Measurements from ENCODE around the gene APBB2.

Gene APBB2

DNA sequence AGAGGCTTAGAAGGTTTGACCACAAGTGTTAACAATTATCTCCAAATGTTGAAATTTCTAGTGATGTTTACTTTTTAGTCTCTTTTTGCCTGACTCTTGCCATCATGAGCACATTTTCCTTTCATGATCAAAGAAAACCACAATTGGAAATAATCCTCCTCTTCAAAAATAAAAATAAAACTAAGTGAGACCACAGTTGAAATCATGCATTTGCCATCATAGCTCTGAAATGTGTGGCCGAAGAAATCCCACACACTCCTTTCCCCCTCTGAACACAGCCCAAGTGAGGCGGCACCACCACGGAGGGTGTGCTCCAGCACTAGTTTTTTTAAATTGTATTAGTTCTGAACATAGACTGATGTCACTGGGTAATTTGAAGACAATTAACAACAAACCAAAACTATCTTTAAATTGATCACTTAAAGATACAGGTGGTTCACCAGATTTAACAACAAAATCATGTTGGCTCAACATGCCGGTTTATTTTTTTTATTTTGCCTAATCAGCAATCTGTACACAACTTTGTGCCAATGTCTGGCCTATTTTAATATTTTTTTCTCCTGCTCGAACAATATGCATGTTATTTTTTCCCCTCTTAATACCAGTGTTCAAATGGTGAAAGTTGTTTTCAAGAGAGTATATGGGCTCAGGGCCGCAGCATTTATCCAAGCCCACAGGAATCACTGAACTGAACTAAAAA, 17.6 kb downstream of the APBB2 start:
- DNase-seq (ENCODE audit: low spot score): no peak
- no peak for FAIRE-seq

- DNase-seq (ENCODE audit: low spot score) (no peak), FAIRE-seq (no peak)
These were observed 22.2 kb downstream of the APBB2 start for GRCh38 chr4:41192136-41192535.

DNA sequence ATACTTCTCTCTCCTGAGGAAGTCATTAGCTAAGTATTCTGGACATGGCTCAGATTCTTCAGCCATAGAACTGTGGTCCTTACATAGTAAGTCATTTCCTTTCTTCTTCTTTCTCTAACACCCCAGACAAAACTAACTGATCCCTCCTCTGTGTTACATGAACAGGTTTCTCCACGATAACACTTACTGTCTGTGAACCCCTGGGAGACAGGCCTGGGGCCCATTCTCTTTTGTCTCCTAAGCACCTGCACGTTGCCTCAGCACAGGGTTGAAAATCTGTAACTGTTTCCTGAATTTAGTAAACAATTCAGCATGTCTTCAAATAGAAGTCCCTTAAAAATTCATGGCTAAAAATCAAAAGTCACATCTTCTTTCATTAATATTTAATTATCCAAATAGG, 24.7 kb downstream of the APBB2 start:
- no peak for FAIRE-seq
- no peak for DNase-seq (ENCODE audit: low spot score)

GRCh38 chr4:41189076-41189475, 25.3 kb downstream of the APBB2 start:
- DNase-seq (ENCODE audit: low spot score): no peak
- FAIRE-seq: no peak

DNA sequence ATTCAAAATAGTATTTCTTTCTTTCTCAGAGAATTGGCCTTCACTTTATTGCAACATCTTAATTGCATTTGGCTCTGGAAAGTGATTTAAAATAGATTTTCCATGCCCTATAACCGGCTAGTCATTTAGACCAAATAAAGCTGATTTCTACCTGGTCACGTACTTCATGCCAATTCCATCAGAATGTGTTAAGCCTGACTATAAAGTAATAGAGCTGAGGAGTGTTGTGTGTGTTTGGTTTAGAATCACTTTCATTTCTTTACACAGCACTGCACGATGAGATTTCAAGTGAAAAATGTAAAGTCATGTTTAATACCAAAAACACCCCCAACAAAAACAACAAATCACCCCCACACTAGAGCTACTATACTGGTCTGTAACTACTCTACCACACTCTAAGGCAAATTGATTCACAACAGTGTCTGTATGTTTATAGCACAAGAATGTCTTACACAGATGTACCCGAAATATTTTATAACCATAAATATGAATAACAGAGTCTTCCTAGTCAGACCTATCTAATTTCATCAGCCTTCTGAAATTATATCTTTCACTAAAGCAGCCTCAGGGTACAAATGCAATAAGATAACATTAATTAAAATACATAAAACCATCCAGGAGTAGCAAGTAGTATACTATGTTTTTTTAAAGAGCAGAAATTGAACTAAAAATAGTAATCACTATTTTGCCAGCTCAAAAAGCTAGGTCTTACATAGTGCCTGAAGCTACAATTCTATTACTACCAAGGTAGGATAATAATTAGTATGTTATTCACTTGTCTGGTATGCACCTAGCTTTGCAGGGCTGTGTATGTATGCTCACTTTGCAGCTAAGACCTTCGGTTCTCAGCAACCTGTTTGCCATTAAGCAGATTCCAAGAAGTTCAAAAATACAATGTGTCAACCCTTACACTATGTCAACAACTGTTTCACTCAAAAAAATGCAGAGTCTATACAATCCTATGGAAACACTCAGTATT, 28.4 kb downstream of the APBB2 start:
- DNase-seq (ENCODE audit: low spot score): no peak
- FAIRE-seq: no peak

- peak; percentile 55 for FAIRE-seq
- no peak for DNase-seq (ENCODE audit: low spot score)
These were observed 30.3 kb downstream of the APBB2 start for GRCh38 chr4:41184009-41184408.

DNA sequence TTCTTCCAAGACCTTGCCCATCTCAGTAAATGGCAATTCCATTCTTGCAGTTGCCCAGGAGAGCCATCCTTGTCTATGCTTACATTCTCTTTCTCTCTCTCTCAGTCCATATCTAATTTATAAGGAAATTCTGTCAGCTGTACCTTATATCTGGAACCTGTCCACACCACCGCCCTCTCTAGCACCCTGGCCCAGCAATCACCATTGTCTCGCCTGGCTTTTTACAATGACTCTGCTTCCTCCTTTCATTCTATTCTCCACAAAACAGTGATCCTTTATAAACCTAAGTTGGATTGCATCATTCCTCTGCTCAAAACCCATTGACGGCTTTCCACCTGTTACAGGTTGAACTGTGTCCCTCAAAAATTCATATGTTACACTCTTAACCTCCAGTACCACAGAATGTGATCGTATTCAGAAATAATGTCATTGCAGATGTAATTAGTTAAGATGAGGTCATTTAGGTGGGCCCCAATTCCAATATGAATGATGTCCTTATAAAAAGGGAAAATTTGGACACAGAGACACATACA, 31.3 kb downstream of the APBB2 start:
- DNase-seq (ENCODE audit: low spot score): no peak
- peak; percentile 93 for FAIRE-seq

- DNase-seq (ENCODE audit: low spot score) (no peak), FAIRE-seq (no peak)
These were observed 33.3 kb downstream of the APBB2 start for GRCh38 chr4:41181037-41181436.

DNA sequence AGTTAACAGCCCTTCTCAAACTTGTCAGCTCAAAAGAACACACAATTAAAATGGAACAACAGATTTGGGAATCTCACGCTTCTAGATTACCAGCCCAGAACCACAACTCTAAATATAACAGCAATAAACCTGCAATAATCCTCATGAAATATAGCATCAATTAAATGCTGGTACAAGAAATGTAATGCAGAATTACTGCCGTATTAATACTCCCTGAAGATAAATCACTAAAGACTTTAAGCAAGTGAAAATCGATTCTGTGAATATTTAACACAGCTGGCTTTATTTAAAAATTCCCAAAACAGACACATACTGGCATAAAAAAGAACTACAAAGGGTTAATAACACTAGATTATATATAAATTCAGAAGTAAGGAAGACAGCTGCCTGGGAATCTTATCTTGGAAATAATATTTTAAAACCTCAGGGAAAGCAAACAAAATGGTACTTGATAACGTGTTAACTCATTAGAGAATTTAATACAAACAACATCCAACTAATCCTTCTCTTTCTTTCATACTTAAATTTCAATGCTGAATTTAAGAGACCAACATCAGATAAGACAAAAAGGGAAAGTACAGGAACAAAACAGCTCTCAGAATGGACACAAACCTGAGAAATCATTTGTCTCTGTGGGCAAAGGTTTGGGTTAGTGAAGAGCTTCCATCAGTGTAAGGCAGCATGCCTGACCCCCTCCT, 34.7 kb downstream of the APBB2 start:
- FAIRE-seq: no peak
- no peak for DNase-seq (ENCODE audit: low spot score)

GRCh38 chr4:41178372-41179370, 35.7 kb downstream of the APBB2 start:
- peak; percentile 58 for FAIRE-seq

GRCh38 chr4:41177016-41177415, 37.3 kb downstream of the APBB2 start:
- DNase-seq (ENCODE audit: low spot score) (peak; percentile 56), FAIRE-seq (peak; percentile 81)

More at GRCh38 chr4:41178372-41179370, 35.7 kb downstream of the APBB2 start:
- DNase-seq (ENCODE audit: low spot score): peak; percentile 40

DNA sequence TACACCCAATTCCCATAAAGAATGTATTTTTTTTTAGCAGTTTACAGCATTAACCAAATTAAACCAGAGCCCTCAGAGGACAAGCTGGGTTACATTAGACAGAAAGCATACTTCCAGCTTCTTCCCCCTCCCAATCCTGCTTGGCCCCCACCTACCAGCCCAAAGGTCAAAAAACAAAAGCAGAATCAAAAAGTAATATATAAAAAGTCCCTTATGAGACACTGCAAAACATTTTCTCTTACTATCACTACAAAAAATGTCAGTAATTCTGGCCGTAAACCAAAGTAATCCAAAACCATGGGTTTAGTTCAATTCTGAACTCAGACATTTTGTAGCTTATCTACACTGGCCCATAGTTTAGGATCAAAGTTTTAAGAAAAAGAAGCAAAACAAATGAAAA, 38.0 kb downstream of the APBB2 start:
- no peak for DNase-seq (ENCODE audit: low spot score)
- FAIRE-seq: no peak

GRCh38 chr4:41175794-41176193, 38.5 kb downstream of the APBB2 start:
- DNase-seq (ENCODE audit: low spot score) (no peak), FAIRE-seq (no peak)

DNA sequence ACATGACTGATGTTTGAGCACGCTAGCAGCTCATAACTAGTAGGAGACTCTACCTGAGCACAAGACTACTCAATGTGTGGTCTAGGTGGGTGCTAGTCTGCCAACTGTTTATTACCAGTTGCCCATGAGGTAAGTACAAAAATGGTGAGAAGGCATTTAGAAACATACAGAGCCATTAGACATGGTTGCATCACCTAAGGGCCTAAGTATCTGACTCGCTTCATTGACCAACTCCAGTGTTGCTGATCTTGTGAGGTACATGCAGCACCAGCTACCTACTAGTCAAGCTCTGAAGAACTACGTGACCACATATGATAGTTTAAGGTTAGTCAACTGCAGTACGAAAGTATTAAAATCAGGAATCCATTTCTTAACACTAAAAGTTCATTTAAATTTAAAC, 39.9 kb downstream of the APBB2 start:
- DNase-seq (ENCODE audit: low spot score): no peak
- peak; percentile 84 for FAIRE-seq

- DNase-seq (ENCODE audit: low spot score): no peak
These were observed 41.6 kb downstream of the APBB2 start for GRCh38 chr4:41172786-41173185.

DNA sequence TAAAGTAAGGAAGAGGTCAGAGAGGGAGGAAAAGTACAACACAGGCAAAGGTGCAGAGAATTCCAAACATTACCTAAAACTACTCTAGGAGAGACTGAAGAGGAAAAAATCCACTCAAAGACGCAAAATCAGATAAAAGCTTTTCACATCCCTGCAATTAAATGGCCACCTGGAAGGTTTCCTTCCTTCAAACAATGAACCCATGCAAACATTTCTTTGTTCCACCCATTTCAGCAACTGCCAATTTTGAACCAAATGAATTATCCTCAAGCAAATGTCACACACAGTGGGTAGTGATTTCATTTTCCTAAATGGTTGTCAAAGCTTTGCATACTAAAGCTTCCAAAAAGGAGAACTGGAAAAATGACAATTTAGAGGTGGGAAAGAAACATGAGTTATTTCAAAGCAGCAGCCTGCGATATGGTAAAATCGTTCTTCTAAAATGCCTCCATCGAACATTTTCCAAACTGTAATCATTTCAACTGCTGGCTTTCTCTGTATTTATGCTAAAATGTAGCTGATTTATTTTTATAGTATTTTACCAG, 45.0 kb downstream of the APBB2 start:
- FAIRE-seq: no peak
- DNase-seq (ENCODE audit: low spot score): no peak

More at GRCh38 chr4:41172786-41173185, 41.6 kb downstream of the APBB2 start:
- FAIRE-seq: no peak

DNA sequence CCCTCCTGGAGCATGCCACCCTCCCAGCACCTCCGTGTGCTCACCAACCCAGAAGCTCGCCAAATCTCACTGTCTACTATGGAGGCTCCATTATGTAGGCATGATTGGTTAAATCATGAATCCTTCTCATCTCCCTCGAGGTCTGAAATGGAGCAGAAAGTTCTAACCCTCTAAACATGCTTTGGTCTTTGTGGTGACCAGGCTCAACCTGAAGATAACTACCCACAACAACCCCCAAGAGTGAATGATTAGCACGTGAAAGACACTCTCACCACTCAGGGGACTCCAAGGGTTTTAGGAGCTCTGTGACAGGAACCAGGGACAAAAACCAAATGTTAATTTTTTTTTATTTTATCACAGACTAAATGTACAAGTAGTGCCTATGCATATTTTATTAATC, 47.2 kb downstream of the APBB2 start:
- DNase-seq (ENCODE audit: low spot score) (no peak), FAIRE-seq (no peak)

DNA sequence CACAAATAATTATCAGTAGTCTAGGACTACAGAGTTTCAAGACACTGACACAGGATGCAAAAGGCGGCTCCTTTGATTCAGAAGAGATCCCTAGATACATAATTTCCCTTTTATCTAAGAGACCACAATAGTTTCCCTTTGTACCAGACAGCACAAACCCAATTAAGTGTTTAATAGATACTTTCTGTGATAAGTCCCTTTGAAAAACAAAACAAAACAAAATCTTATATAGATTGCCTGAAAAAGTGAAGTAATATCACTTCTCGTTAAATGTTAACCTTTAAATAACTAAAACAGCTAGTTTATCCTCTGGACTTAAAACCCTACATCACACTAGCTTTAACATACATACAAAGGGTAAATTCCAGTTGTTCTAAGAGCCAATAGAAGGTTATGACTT, 49.9 kb downstream of the APBB2 start:
- no peak for FAIRE-seq
- DNase-seq (ENCODE audit: low spot score): no peak

DNA sequence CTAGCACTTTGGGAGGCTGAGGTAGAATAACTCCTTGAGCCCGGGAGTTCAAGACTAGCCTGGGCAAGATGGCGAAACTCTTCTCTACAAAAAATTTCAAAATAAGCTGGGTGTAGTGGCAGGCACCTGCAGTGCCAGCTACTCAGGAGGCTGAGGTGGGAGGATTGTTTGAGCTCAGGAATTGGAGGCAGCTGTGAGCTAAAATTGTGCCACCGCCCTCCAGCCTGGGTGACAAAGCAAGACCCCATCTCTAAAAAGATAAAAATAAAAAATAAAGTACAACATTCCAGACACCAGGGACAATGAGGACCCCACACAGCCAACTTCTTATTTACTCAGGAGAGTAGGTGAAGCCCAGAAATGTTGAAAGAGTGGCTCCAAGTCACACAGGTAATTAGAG, 53.0 kb downstream of the APBB2 start:
- DNase-seq (ENCODE audit: low spot score) (no peak), FAIRE-seq (no peak)

DNA sequence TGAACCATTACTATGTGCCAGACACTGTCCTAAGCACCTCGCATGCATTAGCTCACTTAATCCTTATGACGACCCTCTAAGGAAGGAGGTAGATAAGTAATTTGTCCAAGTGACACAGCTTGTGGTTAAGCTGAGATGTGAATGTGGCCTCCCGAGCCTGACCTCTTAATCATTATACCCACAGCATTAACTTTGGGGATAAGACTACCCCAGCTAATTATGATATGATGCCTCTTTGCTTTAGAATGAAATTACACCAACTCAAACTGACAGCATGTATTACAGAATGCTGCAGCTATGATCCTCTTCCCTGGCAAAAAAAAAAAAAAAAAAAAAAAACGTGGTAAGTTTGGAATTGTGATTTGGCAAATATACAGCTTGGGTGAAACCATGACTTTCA, 53.5 kb downstream of the APBB2 start:
- FAIRE-seq (no peak), DNase-seq (ENCODE audit: low spot score) (peak; percentile 44)
